DND-41 (cell line): ENCODE data around the gene DACH2.

Experiments
- ATAC-seq: fragments of 200-7000 bp; cut with Tn5 transposase; 3 replicates; pipeline ENCODE4 v1.9.1; 2021; ENCODE audit warnings: low read depth; ENCODE audit not compliant: insufficient read depth
- DNase-seq: peaks from one replicate; pipeline ENCODE4 v3.0.0-alpha.2; 2020
- H2AFZ ChIP-seq: 2 replicates; pipeline ENCODE4 v1.6.0; 2012; ENCODE audit warnings: low read depth, low read length
- H3K27ac ChIP-seq: 2 replicates; pipeline ENCODE4 v1.5.1; 2012; ENCODE audit warnings: low read length, inconsistent platforms
- H3K27me3 ChIP-seq: fragments of 200-600 bp; sonication (generic); 2 replicates; pipeline ENCODE4 v1.6.0; 2012; ENCODE audit warnings: low read length, mild to moderate bottlenecking, inconsistent platforms; ENCODE audit not compliant: insufficient read depth, poor library complexity
- H3K36me3 ChIP-seq: 2 replicates; pipeline ENCODE4 v1.5.1; 2012; ENCODE audit warnings: low read length, inconsistent platforms; ENCODE audit not compliant: insufficient read depth
- H3K4me1 ChIP-seq: 2 replicates; pipeline ENCODE4 v1.5.1; 2012; ENCODE audit warnings: mild to moderate bottlenecking, low read length; ENCODE audit not compliant: insufficient read depth
- H3K4me2 ChIP-seq: 2 replicates; pipeline ENCODE4 v1.6.0; 2012; ENCODE audit warnings: mild to moderate bottlenecking, moderate library complexity, low read length, inconsistent platforms; ENCODE audit not compliant: insufficient read depth
- H3K4me3 ChIP-seq, 2 experiments: fragments of 200-600 bp in 1 of 2; shearing (Covaris generic) in 1 of 2; 2 replicates each; pipeline ENCODE4 v1.5.1; 2012 to 2016; ENCODE audit warnings: inconsistent platforms in 2 of 2, low read length in 2 of 2, mild to moderate bottlenecking in 2 of 2, low read depth in 1 of 2, moderate library complexity in 1 of 2
- H3K79me2 ChIP-seq: 2 replicates; pipeline ENCODE4 v1.6.0; 2012; ENCODE audit warnings: low read length, inconsistent platforms; ENCODE audit not compliant: insufficient read depth
- H3K9ac ChIP-seq: 2 replicates; pipeline ENCODE4 v1.6.0; 2012; ENCODE audit warnings: low read depth, mild to moderate bottlenecking, inconsistent platforms, low read length, moderate library complexity
- H3K9me3 ChIP-seq: 2 replicates; pipeline ENCODE4 v1.5.1; 2012; ENCODE audit warnings: low read length, moderate library complexity, mild to moderate bottlenecking, inconsistent platforms; ENCODE audit not compliant: insufficient read depth, severe bottlenecking
- H4K20me1 ChIP-seq: 2 replicates; pipeline ENCODE4 v1.6.0; 2012; ENCODE audit warnings: low read length; ENCODE audit not compliant: insufficient read depth
- CTCF ChIP-seq: IDR thresholded peaks from 2 replicates; pipeline ENCODE4 v1.5.1; 2012; ENCODE audit warnings: borderline replicate concordance, low read length, moderate library complexity, mild to moderate bottlenecking; ENCODE audit not compliant: poor library complexity, severe bottlenecking; ENCODE audit errors: extremely low read depth
- EZH2 ChIP-seq: IDR thresholded peaks from 3 replicates; pipeline ENCODE4 v1.6.1; 2012; ENCODE audit warnings: borderline replicate concordance, low read depth, mild to moderate bottlenecking, moderate library complexity, low read length, inconsistent platforms; ENCODE audit not compliant: severe bottlenecking

The DACH2 gene

DNA sequence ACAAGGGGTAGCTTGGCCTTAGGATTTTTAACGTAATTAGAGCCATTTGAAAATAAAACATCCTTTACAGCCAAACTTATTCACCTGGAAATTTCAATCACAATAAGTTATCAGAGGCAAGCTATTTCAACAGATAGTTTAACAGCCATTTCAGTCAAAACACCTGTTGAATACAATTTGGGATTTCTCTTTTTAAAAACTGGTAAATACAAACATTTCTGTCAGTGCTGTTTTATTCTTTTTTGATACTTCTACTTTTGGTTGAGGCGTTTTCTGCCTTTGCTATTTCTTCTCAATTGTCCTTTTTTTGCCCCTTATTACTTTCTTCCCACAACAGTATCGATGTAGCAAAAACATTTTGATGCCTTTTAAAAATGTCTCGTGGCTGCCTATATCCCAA, 2.1 kb upstream of the DACH2 start:
- Histone ChIP-seq H4K20me1 (no peaks in the 10 kb centered on the region), H3K4me3 (no peak overlapping the region), H3K4me2 (no peak overlapping the region), H2AFZ (no peak overlapping the region), H3K9me3 (no peaks in the 10 kb centered on the region), H3K36me3 (no peaks in the 10 kb centered on the region), H3K4me1 (no peaks in the 10 kb centered on the region), H3K27me3 (no peaks in the 10 kb centered on the region), H3K79me2 (no peaks in the 10 kb centered on the region), H3K9ac (no peak overlapping the region), H3K27ac (no peak overlapping the region)
- no peak for TF ChIP-seq CTCF
- TF ChIP-seq EZH2 = no peak
- no peak for ATAC-seq
- DNase-seq = no peak

DNA sequence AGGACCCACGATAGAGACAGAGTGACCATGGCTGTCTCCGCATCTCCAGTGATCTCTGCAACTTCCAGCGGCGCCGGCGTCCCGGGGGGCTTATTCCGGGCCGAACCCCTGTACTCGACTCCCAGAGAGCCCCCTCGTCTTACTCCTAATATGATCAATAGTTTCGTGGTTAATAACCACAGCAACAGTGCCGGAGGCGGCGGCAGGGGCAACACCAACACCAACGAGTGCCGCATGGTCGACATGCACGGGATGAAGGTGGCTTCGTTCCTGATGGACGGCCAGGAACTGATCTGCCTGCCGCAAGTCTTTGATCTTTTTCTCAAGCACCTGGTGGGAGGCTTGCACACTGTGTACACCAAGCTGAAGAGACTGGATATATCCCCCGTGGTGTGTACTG, 343 bp downstream of the DACH2 start:
- Histone ChIP-seq H3K36me3 (no peaks in the 10 kb centered on the region), H3K9me3 (no peaks in the 10 kb centered on the region), H3K79me2 (no peaks in the 10 kb centered on the region), H3K4me3 (no peak overlapping the region), H4K20me1 (no peaks in the 10 kb centered on the region), H3K4me2 (no peak overlapping the region), H3K27ac (no peak overlapping the region), H3K9ac (no peak overlapping the region), H3K4me1 (no peaks in the 10 kb centered on the region), H3K27me3 (no peaks in the 10 kb centered on the region), H2AFZ (no peak overlapping the region)
- ATAC-seq (no peak), DNase-seq (no peak)
- TF ChIP-seq EZH2 (no peak), CTCF (no peak)

- no peaks in the 10 kb centered on the region for H3K79me2 ChIP-seq
- ATAC-seq (no peak), DNase-seq (no peak)
- H3K36me3 ChIP-seq = no peaks in the 10 kb centered on the region
- no peak overlapping the region for H2AFZ ChIP-seq
- H3K27ac ChIP-seq = no peak overlapping the region
- no peak for TF ChIP-seq EZH2
- TF ChIP-seq CTCF = no peak
- H3K9ac ChIP-seq = no peak overlapping the region
- no peaks in the 10 kb centered on the region for H3K4me1 ChIP-seq
- H4K20me1 ChIP-seq = no peaks in the 10 kb centered on the region
- no peak overlapping the region for H3K4me2 ChIP-seq
- H3K4me3 ChIP-seq = no peak overlapping the region
- H3K9me3 ChIP-seq = no peaks in the 10 kb centered on the region
- H3K27me3 ChIP-seq = no peaks in the 10 kb centered on the region
These were observed 868 bp downstream of the DACH2 start for GRCh38 chrX:86149119-86149518.

DNA sequence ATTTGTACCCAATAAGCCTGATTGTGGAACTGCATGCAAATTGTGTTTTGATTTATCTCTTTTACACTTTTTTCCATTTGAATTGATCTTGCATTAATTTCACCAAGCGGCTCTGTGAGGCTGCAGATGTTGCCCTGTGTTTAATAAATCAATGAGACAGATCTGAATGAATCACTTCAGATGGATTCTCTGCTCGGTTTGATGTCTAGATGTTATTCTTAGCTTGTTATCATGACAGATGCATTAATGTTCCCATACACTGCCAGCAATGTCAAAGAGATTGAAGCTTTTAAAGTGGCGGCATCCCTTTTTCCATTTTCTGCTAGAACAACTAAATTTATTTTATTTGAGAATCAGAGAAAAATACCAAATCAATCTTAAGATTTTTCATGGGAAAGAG, 6.3 kb downstream of the DACH2 start:
- Histone ChIP-seq H3K27ac (no peak overlapping the region), H3K4me2 (no peak overlapping the region), H3K4me1 (no peaks in the 10 kb centered on the region), H2AFZ (no peak overlapping the region), H3K36me3 (no peaks in the 10 kb centered on the region), H3K4me3 (no peak overlapping the region), H3K9me3 (no peaks in the 10 kb centered on the region), H3K79me2 (no peaks in the 10 kb centered on the region), H3K9ac (no peak overlapping the region), H4K20me1 (no peaks in the 10 kb centered on the region), H3K27me3 (no peaks in the 10 kb centered on the region)
- DNase-seq (no peak), ATAC-seq (no peak)
- TF ChIP-seq EZH2 (no peak), CTCF (no peak)
